WI38 (cell line): ENCODE results near the gene OCSTAMP.

ENCODE experiments used
- H3K4me3 ChIP-seq: 2 replicates; pipeline ENCODE4 v1.5.1; 2011; ENCODE audit warnings: low read depth, mild to moderate bottlenecking, control low read depth, low read length
- CTCF ChIP-seq: IDR thresholded peaks from 2 replicates; pipeline ENCODE4 v1.5.1; 2012; ENCODE audit warnings: low read depth, mild to moderate bottlenecking, control low read depth, low read length

Gene OCSTAMP

GRCh38 chr20:46552460-46553420 is 2.3 kb upstream of the OCSTAMP start:
- no peak overlapping the region for H3K4me3 ChIP-seq

DNA sequence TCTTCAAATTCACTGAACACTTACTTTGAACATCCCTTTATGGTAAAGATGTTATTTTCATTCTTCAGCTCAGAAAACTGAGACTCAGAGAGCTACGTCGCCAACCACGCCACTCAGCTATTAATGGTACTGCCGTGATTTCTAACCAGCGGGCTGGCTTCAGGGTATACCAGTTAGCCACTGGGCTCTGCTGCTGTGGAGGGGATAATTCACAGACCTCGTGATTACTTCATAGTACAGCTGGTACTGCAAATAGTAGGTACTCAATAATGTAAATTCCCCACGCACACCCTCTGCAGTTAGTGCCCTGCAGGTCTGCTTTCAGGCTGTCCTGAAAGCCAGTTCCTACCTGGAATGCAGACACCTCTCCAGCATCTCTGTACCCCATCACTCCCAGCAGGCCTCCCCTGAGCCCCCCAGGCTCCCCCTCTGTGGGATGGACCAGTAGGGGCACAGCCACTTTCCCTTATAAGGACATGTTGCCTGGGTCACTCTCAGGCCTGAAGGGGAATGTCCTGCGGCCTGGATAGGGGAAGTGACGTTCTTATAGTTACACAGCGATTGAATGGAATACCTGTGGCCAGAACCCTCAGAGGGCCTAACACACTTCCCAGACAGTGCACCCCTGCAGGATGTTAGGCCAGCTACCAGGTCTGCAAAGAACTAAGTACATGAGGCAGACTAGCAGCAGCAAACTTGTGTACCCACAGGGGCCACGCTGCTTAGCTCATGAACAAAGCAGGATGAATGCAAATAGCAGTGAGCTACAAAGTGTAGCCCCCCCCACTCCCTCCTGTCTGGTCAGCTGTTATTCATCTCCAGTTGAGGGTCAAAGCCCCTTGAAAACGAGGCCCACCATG is 1.3 kb upstream of the OCSTAMP start:
- no peak for TF ChIP-seq CTCF

More at GRCh38 chr20:46552460-46553420, 2.3 kb upstream of the OCSTAMP start:
- no peak for TF ChIP-seq CTCF

DNA sequence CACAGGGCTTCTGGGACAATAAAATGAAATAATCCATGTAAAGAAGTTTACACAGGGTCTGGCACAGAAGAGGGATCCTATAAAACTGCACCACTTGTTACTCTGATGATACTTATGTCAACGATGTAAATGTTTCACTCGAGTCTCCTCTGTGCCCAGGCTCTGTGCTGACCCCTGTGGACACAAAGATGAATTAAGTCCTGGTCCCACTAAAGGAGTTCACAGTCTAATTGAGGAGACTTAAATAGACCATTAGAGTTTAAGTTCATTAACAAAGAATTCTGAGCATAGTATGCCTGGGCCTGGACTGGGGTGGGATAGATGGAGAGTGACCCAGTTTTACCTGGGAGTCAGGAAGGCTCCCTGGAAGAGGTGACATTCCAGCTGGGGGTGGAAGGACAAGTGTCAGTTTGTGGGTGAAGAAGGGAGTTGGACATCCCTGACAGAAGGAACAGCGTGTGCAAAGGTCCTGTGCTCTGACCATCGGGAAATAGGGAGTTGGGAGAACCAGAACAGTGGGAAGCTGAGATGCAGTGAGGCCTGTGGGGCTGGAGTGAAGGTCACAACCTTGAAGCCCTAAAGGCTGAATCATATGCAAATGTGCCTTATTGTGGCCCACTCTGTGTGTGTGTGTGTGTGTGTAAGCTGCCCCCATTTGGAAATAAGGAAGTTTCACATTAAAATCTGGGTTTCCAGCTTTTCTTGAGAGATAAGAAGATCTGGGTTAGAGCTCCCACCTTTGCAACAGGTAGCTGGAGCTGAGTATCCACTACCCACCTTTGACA is 1.1 kb downstream of the OCSTAMP start:
- H3K4me3 ChIP-seq = no peak overlapping the region
- no peak for TF ChIP-seq CTCF

More for the DNA sequence above, 1.3 kb upstream of the OCSTAMP start:
- H3K4me3 ChIP-seq = no peak overlapping the region

DNA sequence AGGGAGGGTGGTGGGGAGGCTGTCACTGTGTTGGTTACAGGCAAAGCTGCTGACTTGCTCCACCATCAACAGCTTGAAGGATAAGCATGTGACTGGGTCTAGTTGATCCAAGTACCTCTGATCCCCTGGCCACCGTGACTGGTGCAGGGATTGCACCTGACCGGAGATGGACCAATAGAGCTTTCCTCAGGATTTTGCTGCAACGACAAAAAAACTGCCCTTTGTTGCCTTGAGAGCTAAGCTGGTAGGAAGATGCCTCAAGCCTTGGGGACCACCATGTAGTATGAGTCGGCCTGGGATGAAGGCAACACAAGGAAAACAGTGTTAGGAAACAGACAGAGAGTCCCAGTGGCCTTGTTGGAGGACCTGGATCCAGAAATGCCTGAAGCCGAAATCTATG is 1.8 kb downstream of the OCSTAMP start:
- TF ChIP-seq CTCF = no peak
- H3K4me3 ChIP-seq = no peak overlapping the region

DNA sequence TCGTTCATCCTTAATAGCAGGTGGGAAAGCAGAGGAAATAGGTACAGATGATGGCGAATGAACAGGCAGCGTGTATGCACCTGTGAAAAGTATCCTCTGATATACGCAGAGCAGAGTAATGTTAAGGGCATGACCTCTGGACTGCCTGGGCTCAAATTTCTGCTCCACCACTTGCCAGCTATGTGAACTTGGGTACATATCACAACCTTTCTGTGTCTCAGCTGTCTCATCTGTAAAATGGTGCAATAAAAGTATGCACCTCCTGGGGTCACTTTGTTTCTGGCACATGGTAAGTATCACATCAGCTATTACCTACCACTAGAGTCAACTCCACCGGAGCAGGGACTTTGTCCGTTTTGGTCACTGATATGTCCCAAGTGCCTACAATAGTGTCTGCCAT is 2.5 kb downstream of the OCSTAMP start:
- TF ChIP-seq CTCF = no peak
- H3K4me3 ChIP-seq = no peak overlapping the region

DNA sequence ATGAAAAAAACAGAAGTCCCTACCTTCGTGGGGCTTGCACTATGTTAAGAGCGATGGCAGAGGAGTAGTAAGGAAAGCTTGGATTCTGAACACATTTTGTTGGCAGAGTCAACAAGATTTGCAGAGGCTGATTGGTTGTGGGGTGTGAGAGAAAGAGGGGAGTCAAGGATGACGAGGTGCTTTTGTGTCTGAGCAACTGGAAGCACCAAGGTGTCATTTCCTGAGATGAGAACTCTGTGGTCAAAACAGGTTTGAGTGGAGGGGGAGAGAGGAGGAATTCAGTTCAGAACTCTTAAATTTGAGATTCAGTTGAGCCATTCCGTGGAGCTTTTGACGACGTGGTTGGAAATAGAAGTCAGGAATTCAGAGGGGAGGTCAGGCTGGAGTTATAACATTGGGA is 3.5 kb downstream of the OCSTAMP start:
- TF ChIP-seq CTCF = no peak

More for the DNA sequence above, 3.5 kb downstream of the OCSTAMP start:
- no peak overlapping the region for H3K4me3 ChIP-seq
